IPS DF 6.9 (cell line): Measurements from ENCODE around the gene PNO1.
"Not testable (repeated sequence)": the region's sequence is repeated elsewhere in the genome, so short reads cannot be mapped to it uniquely, and the experiment has no call there.

Experiments
- DNase-seq: peaks from one replicate; pipeline ENCODE4 v3.0.0-alpha.2; 2013; ENCODE audit warnings: low read depth, low spot score
- H3K27ac ChIP-seq: one replicate; pipeline ENCODE4 v1.5.1; 2013; ENCODE audit warnings: low read length, control low read depth
- H3K27me3 ChIP-seq: 2 replicates; pipeline ENCODE4 v1.6.1; 2013; ENCODE audit warnings: mild to moderate bottlenecking, low read length; ENCODE audit not compliant: control insufficient read depth, insufficient read depth
- H3K36me3 ChIP-seq: 2 replicates; pipeline ENCODE4 v1.6.1; 2013; ENCODE audit warnings: low read length; ENCODE audit not compliant: control insufficient read depth, insufficient read depth
- H3K4me1 ChIP-seq: 2 replicates; pipeline ENCODE4 v1.6.1; 2013; ENCODE audit warnings: low read length; ENCODE audit not compliant: control insufficient read depth, insufficient read depth
- H3K4me3 ChIP-seq: 2 replicates; pipeline ENCODE4 v1.5.1; 2013; ENCODE audit warnings: mild to moderate bottlenecking, low read length
- H3K9me3 ChIP-seq: 2 replicates; pipeline ENCODE4 v1.6.1; 2013; ENCODE audit warnings: low read length, inconsistent platforms; ENCODE audit not compliant: control insufficient read depth, insufficient read depth
- WGBS: extraction: QIAGEN DNeasy Blood & Tissue Kit; methylation state at CpG from one replicate; pipeline ENCODE4 v1.1.7; 2013; ENCODE audit warnings: mixed read lengths, missing lambda C conversion rate; ENCODE audit not compliant: insufficient read length, insufficient coverage; 5-methylcytosine and 5-hydroxymethylcytosine counted together

Gene PNO1

DNA sequence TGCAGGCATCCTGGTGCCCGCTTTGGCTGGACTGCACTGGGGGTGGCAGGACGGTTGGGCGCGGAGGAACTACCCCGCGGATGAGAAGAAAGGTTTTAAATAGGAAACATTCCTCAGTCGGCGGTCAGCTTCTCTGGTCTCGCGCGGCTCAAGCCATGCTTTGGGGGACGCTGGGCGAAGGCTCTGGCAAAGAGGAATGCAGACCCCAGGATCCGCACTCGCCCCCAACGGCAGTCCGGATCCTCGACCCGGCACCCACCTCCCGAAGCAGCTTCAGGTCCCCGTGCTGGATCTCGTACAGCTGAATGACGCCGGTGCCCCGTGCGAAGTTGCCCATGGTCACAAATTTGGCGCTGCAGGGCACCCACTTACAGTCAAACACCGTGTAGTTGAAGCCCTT lies 686 bp upstream of the PNO1 start:
- H3K27me3 ChIP-seq = no peaks in the 10 kb centered on the region
- H3K9me3 ChIP-seq = no peaks in the 10 kb centered on the region
- no CpG with 5 or more reads among the region's 28 CpGs for WGBS
- peaks cover 4% of the 10 kb centered on the region; the same call in 1 of the 2 replicates for H3K36me3 ChIP-seq
- H3K4me3 ChIP-seq = peak overlapping the region; percentile 69
- H3K27ac ChIP-seq = no peak overlapping the region
- H3K4me1 ChIP-seq = no peaks in the 10 kb centered on the region
- DNase-seq = no peak

DNA sequence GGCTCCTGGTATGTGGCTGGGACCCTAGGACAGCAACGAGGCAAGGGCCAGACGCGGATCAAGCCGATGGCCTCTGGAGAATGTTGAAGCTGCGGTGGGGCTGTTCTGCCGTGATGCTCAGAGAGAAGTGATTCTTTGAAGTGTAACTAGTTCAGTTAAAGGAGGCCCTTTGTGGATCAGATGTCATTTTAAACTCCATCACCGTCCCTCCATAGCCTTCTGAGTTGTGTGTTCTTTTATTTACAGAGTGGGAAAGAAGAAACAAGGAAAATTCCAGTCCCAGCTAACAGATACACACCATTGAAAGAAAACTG lies 403 bp downstream of the PNO1 start:
- WGBS = no CpG with 5 or more reads among the region's 7 CpGs
- H3K4me3 ChIP-seq = peak overlapping the region; percentile 69
- DNase-seq = no peak

DNA sequence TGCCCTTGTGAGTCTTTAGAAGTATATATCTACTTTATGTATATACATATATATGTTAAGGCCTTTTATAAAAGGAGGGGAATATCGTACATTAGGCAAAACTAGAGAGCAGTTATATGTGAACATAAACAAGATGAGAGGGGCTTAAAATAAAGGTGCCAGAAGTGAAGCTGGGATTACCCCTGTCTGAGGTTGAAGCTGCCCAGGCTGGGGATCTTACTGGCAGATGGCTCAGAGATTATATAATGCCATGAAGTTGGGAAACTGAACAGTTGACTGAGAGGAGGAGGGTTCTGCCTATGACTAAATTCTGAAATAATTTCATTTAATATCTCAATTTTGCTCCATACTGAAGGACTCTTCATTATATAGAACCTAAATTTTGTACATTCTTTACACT lies 6.0 kb downstream of the PNO1 start:
- Histone ChIP-seq H3K36me3 (peaks cover 4% of the 10 kb centered on the region; the same call in 1 of the 2 replicates), H3K4me1 (no peaks in the 10 kb centered on the region), H3K4me3 (no peak overlapping the region), H3K27ac (no peak overlapping the region), H3K9me3 (no peaks in the 10 kb centered on the region), H3K27me3 (no peaks in the 10 kb centered on the region)
- no peak for DNase-seq
- no CpG with 5 or more reads among the region's 1 CpG for WGBS

More for the DNA sequence above, 403 bp downstream of the PNO1 start:
- no peaks in the 10 kb centered on the region for H3K4me1 ChIP-seq
- H3K36me3 ChIP-seq = peaks cover 4% of the 10 kb centered on the region; the same call in 1 of the 2 replicates
- H3K27ac ChIP-seq = no peak overlapping the region
- no peaks in the 10 kb centered on the region for H3K27me3 ChIP-seq
- no peaks in the 10 kb centered on the region for H3K9me3 ChIP-seq

DNA sequence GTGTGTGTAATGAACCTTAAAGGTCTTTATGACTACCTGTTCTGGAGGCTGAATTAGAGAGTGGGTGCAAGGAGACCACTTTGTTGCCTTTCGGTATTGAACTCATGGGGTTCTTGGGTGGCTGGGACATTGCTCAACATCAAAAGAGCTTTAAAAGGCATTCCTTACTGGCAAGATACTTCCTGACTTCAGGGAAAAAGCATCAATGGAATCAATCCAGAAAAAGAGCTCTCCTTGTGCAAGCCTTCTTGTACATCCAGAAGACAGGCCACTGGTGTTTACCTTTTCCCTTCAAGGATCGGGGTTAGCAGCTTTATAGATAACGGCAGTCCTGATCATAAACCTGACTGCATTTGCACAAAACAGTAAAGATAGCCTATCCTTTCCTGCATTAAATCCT lies 9.5 kb downstream of the PNO1 start:
- WGBS = no CpG with 5 or more reads among the region's 3 CpGs
- no peaks in the 10 kb centered on the region; the same call in 1 of the 2 replicates for H3K36me3 ChIP-seq
- H3K4me1 ChIP-seq = no peaks in the 10 kb centered on the region

DNA sequence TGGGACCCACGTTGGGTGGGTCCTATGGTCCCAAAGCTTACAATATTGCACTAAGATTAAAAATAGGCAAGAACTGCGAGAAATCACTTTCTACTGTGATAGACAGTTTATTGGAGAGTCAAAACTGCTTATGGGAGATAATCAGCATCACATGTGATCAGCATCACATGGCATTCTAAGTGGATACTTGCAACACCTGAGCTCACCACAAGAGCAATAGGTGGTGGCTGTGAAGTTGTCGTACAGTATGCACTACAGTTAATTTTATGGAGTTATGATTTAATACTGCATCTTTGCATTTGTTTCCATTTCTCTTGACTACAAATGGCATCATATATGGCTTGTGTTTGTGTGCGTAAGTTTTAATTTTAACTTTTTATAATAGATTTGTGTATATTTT lies 11.6 kb downstream of the PNO1 start:
- H3K27me3 ChIP-seq = no peaks in the 10 kb centered on the region
- no peaks in the 10 kb centered on the region; the same call in 1 of the 2 replicates for H3K36me3 ChIP-seq
- DNase-seq = no peak
- no peaks in the 10 kb centered on the region for H3K4me1 ChIP-seq
- no peak overlapping the region for H3K4me3 ChIP-seq
- no CpG with 5 or more reads among the region's 4 CpGs for WGBS
- no peak overlapping the region for H3K27ac ChIP-seq
- H3K9me3 ChIP-seq = no peaks in the 10 kb centered on the region

More for the DNA sequence above, 9.5 kb downstream of the PNO1 start:
- Histone ChIP-seq H3K27me3 (no peaks in the 10 kb centered on the region), H3K27ac (no peak overlapping the region), H3K9me3 (no peaks in the 10 kb centered on the region), H3K4me3 (no peak overlapping the region)
- no peak for DNase-seq

DNA sequence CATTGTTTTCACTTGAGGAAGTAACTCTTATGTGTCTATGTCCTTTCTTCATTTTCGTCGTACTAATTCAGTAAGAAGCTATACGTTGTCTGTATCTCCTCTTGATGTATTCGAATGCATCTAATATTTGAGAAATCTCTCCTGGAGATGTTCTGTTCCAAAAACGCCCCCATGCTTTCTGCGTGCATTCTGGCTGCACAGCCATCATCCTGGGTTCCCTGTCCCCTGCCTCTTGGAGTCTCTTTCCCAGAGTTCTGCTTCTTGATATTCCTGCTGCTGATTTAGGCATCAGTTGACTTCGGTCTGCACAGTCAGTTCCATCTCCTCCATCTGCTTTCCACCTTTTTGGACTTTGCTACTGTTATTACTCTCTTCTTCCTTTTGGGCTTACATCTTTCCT lies 13.5 kb downstream of the PNO1 start:
- H3K36me3 ChIP-seq = no peaks in the 10 kb centered on the region; the same call in 1 of the 2 replicates
- H3K4me1 ChIP-seq = no peaks in the 10 kb centered on the region
- no peak for DNase-seq
- WGBS = no CpG with 5 or more reads among the region's 7 CpGs
- no peaks in the 10 kb centered on the region for H3K27me3 ChIP-seq
- H3K4me3 ChIP-seq = no peak overlapping the region
- no peak overlapping the region for H3K27ac ChIP-seq
- no peaks in the 10 kb centered on the region for H3K9me3 ChIP-seq

DNA sequence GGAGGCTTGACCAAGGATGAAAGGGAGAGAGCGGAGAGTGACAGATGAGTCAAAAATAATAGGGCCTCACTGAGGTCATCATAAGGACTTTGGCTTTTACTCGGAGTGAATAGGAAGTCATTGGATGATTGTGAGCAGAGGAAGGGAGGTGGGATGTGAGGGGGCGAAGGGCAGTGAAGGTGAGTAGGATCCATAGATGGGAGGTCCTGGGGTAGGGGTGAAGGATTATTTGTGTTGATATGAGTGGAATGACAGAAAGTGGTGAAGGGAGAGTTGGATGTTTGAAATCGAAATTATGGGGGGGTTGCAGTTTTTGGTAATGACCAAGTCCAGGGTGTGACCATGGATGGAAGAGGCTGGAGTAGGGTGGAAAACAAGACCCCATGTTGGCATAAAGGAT lies 14.0 kb downstream of the PNO1 start:
- H3K27ac ChIP-seq = no peak overlapping the region
- no peaks in the 10 kb centered on the region for H3K4me1 ChIP-seq
- no peak for DNase-seq
- no peak overlapping the region for H3K4me3 ChIP-seq
- 100% methylated on average over 2 of the region's 4 CpGs for WGBS
- no peaks in the 10 kb centered on the region for H3K9me3 ChIP-seq
- H3K36me3 ChIP-seq = no peaks in the 10 kb centered on the region; the same call in 1 of the 2 replicates
- H3K27me3 ChIP-seq = no peaks in the 10 kb centered on the region

DNA sequence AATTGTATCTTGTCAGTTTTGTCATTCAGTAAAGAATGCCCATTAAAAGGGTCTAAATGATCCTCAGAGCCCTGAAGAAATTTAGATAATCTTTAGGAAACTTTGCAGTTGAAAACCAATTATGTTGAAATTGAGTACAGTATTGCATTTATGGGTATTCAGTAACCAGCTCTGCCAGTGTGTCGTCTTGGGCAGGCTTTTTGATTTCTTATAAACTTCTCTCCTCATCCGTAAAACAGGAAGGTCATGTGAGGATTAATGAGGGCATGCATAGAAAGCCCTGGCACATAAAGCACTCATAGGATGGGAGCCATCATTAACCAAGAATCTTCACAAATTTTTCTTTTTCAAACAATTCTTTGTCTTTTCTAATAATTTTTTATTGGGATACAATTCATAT lies 14.8 kb downstream of the PNO1 start:
- no peak for DNase-seq
- Histone ChIP-seq H3K4me3 (no peak overlapping the region), H3K27me3 (no peaks in the 10 kb centered on the region), H3K36me3 (no peaks in the 10 kb centered on the region; the same call in 1 of the 2 replicates), H3K9me3 (no peaks in the 10 kb centered on the region), H3K27ac (no peak overlapping the region), H3K4me1 (no peaks in the 10 kb centered on the region)
- WGBS = no CpG with 5 or more reads among the region's 2 CpGs

DNA sequence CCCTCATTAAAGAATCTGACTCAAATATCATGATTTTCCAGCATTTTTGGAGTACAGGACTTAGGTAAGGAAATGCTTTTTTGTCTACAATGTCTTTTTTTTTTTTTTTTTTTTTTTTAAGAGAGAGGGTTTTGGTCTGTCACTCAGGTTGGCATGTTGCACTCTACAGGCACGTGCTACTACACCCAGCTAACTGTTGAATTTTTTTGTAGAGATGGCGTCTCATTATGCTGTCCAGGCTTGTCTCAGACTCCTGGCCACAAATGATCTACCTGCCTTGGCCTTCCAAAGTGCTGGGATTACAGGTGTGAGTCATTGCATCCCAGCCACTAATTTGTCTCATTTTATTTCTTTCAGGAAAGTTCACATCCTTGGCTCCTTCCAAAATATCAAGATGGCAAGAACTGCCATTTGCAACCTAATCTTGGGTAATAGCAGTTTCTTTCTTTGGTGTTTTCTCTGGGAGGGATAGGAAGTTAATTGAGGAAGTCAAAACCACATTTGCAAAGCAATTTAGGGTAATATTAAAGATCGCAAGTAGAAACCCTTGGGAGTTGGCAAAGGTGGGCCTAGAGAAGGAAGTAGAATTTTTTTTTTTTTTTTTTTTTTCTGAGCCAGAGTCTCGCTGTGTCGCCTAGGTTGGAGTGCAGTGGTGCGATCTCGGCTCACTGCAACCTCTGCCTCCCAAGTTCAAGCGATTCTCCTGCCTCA lies 15.5 kb downstream of the PNO1 start:
- no peaks in the 10 kb centered on the region for H3K27me3 ChIP-seq
- no peak overlapping the region for H3K4me3 ChIP-seq
- H3K27ac ChIP-seq = no peak overlapping the region
- no peaks in the 10 kb centered on the region for H3K9me3 ChIP-seq
- no peaks in the 10 kb centered on the region for H3K4me1 ChIP-seq
- no peak for DNase-seq
- H3K36me3 ChIP-seq = no peaks in the 10 kb centered on the region; the same call in 1 of the 2 replicates
- no CpG with 5 or more reads among the region's 8 CpGs for WGBS

DNA sequence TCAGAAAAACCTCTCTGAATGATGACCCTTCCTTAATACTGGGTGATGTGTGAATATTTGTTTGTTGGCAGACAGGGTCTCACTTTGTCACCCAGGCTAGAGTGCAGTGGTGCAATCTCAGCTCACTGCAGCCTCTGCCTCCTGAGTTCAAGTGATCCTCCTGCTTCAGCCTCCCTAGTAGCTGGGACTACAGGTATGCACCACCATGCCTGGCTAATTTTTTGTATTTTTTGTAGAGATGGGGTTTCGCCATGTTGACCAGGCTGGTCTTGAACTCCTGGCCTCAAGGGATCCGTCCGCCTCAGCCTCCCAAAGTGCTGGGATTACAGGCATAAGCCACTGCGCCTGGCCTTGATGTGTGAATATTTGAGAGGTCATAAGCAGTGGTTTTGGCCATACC lies 17.5 kb downstream of the PNO1 start:
- H3K27me3 ChIP-seq, H3K36me3 ChIP-seq, H3K4me1 ChIP-seq, H3K27ac ChIP-seq, H3K9me3 ChIP-seq, H3K4me3 ChIP-seq, DNase-seq: not testable (repeated sequence)
- WGBS = no CpG with 5 or more reads among the region's 4 CpGs

DNA sequence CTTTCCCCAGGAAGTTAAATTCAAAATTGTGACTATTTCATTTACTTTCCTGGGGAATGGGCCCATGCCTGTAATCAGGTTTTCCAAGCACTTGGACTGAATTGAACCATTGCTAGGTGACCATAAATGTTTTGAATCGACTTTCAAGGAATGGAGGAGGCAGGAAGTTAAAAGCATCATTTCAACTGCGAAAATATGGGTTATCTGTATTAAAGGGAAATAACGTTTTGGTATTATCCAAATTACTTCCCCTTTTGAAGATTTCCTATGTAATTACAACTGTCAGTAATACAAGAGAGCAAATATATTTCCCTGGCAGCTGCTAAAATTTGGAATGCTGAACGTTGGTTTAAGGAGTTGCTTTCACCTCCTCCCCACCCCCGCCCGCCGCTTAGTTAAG lies 19.0 kb downstream of the PNO1 start:
- H3K4me3 ChIP-seq = no peak overlapping the region
- no peaks in the 10 kb centered on the region for H3K9me3 ChIP-seq
- WGBS = no CpG with 5 or more reads among the region's 7 CpGs
- no peak for DNase-seq
- H3K27me3 ChIP-seq = no peaks in the 10 kb centered on the region
- no peaks in the 10 kb centered on the region; the same call in 1 of the 2 replicates for H3K36me3 ChIP-seq
- no peaks in the 10 kb centered on the region for H3K4me1 ChIP-seq
- no peak overlapping the region for H3K27ac ChIP-seq
